Endothelial cell (in vitro differentiated cells): ENCODE measurements around the gene ETV6. TPM values are rescaled to one million over a fixed set of nuclear protein-coding genes. Genes with fewer than 3 reads are reported as not detected.

Experiments used
- DNase-seq: peaks from one replicate; pipeline ENCODE4 v3.0.0; 2021; ENCODE audit warnings: low spot score
- H3K27ac Mint-ChIP-seq: one replicate; pipeline ENCODE4 v1.8.0; 2021; ENCODE audit warnings: mixed read lengths, inconsistent platforms; ENCODE audit not compliant: unreplicated experiment
- H3K27me3 Mint-ChIP-seq: one replicate; pipeline ENCODE4 v1.8.0; 2021; ENCODE audit warnings: mild to moderate bottlenecking, moderate library complexity, mixed read lengths, inconsistent platforms; ENCODE audit not compliant: unreplicated experiment
- H3K36me3 Mint-ChIP-seq: one replicate; pipeline ENCODE4 v1.8.0; 2021; ENCODE audit warnings: mild to moderate bottlenecking, low read depth, mixed read lengths, inconsistent platforms; ENCODE audit not compliant: unreplicated experiment
- H3K4me1 Mint-ChIP-seq: one replicate; pipeline ENCODE4 v1.8.0; 2021; ENCODE audit warnings: mild to moderate bottlenecking, mixed read lengths, inconsistent platforms; ENCODE audit not compliant: unreplicated experiment
- H3K4me3 Mint-ChIP-seq: one replicate; pipeline ENCODE4 v1.8.0; 2021; ENCODE audit warnings: mild to moderate bottlenecking, mixed read lengths, inconsistent platforms; ENCODE audit not compliant: unreplicated experiment
- H3K9me3 Mint-ChIP-seq: one replicate; pipeline ENCODE4 v1.8.0; 2021; ENCODE audit warnings: mixed read lengths, inconsistent platforms; ENCODE audit not compliant: unreplicated experiment
- total RNA-seq: library from RNA; stranded (reverse); fragmentation: NEBNext Ultra II Directional; extraction: Animal tissue kit (Norgen Biotek cat#: 25700); gene quantifications from one replicate; pipeline ENCODE4 v1.2.1, GENCODE V29; 2021; ENCODE audit not compliant: unreplicated experiment
- TF ChIP-seq, protein P1 (sequence below): fragments of 200-600 bp; sonication (generic); IDR thresholded peaks from one replicate; pipeline ENCODE4 v1.5.0; 2021; ENCODE audit warnings: antibody characterized with exemption; ENCODE audit not compliant: unreplicated experiment

Gene ETV6
- total RNA-seq, 1 donor from 2014 or later: 98.7 TPM

DNA sequence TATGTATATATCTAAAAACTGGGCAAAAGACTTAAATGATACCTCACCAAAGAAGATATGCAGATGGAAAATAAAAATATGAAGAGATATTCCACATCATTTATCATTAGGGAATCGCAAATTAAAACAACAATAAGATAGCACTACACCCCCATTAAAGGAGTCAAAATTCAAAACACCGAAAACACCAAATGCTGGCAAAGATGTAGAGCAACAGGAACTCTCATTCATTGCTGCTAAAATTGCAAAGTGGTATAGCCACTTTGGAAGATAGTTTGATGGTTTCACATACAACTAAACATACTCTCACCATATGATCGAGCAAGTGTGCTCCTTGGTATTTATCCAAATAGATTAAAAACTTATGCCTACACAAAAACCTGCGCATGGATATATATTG lies 289.7 kb downstream of the ETV6 start:
- no peaks in the 10 kb centered on the region for H3K9me3 Mint-ChIP-seq
- H3K27ac Mint-ChIP-seq: no peak overlapping the region
- peaks cover 3% of the 10 kb centered on the region for H3K4me1 Mint-ChIP-seq
- TF ChIP-seq, protein P1, sequence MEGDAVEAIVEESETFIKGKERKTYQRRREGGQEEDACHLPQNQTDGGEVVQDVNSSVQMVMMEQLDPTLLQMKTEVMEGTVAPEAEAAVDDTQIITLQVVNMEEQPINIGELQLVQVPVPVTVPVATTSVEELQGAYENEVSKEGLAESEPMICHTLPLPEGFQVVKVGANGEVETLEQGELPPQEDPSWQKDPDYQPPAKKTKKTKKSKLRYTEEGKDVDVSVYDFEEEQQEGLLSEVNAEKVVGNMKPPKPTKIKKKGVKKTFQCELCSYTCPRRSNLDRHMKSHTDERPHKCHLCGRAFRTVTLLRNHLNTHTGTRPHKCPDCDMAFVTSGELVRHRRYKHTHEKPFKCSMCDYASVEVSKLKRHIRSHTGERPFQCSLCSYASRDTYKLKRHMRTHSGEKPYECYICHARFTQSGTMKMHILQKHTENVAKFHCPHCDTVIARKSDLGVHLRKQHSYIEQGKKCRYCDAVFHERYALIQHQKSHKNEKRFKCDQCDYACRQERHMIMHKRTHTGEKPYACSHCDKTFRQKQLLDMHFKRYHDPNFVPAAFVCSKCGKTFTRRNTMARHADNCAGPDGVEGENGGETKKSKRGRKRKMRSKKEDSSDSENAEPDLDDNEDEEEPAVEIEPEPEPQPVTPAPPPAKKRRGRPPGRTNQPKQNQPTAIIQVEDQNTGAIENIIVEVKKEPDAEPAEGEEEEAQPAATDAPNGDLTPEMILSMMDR: no peak
- no peak for DNase-seq
- peaks cover 4% of the 10 kb centered on the region for H3K27me3 Mint-ChIP-seq
- H3K4me3 Mint-ChIP-seq: no peak overlapping the region
- H3K36me3 Mint-ChIP-seq: no peaks in the 10 kb centered on the region

DNA sequence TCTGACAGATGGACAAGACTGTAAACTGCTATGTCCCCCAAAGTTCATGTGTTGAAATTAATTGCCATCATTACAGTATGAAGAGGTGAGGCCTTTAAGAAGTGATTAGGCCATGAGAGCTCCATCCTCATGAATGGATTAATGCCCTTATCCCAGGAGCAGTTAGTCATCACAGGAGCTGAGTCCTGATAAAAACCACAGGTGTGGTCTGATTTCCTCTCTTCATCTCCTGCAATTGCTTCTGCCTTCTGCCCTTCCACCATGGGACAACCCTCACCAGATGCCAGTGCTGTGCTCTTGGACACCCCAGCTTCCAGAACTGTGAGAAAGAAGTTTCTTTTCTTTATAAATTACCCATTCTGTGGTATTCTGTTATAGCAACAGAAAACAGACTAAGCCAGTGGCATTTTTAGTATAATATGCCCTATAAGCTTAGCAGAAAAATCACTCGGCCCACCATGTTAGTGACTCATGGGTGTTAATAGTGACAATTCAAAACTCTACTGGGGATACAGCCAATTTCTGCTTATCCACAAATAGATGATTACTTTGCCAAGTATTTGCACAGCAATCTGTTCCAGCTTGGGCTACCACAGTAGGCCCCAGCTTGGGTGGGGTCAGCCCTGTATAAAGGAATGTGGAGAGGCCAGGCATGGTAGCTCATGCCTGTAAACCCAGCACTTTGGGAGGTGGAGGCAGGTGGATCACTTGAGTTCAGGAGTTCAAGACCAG lies 292.3 kb downstream of the ETV6 start:
- Mint-ChIP-seq H3K36me3 (peaks cover 7% of the 10 kb centered on the region), H3K27me3 (peaks cover 7% of the 10 kb centered on the region), H3K27ac (no peak overlapping the region), H3K4me1 (peaks cover 8% of the 10 kb centered on the region), H3K9me3 (no peaks in the 10 kb centered on the region), H3K4me3 (no peak overlapping the region)
- no peak for DNase-seq
- TF ChIP-seq, protein P1: no peak

DNA sequence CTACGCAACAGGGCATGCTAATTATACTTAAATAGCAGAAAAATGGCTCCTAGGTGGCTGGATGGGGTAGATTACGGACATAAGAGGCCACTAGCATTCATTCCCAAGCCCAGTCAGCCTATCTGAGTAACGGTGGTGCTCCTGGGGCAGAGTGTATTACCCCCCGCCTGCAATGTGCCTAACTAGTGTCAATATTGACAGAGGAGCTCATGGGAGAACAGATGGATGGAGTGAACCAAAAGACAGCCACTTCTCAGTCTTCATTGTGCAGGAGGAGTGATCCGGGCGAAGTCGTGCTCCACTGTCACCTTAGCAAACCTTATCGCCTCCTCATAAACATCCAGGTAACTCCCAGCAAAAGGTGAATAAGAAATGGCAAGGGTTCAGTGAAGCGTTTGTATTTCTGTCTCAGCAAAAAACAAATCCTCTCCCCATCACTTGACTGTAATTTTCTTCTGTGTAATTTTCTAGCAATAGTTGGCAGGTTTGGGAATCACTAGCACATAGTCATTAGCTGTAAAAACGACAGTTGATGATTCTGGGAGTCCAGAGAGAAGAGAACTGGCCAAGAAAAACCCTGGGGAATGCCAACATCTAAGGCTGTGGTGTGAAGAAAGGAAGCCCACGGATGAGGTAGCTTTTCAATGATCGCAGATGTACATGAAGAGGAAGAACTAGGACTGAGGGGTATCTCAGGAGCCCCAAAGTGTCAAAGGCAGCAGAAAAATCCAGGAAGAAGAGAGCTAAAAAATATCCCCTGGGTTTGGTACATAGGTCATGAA lies 294.6 kb downstream of the ETV6 start:
- Mint-ChIP-seq H3K27me3 (peaks cover 7% of the 10 kb centered on the region), H3K36me3 (peaks cover 7% of the 10 kb centered on the region), H3K4me3 (no peak overlapping the region), H3K27ac (no peak overlapping the region), H3K4me1 (peaks cover 13% of the 10 kb centered on the region), H3K9me3 (no peaks in the 10 kb centered on the region)
- TF ChIP-seq, protein P1: no peak
- no peak for DNase-seq
